ENCODE data around the gene SFTA2.

The SFTA2 gene

DNA sequence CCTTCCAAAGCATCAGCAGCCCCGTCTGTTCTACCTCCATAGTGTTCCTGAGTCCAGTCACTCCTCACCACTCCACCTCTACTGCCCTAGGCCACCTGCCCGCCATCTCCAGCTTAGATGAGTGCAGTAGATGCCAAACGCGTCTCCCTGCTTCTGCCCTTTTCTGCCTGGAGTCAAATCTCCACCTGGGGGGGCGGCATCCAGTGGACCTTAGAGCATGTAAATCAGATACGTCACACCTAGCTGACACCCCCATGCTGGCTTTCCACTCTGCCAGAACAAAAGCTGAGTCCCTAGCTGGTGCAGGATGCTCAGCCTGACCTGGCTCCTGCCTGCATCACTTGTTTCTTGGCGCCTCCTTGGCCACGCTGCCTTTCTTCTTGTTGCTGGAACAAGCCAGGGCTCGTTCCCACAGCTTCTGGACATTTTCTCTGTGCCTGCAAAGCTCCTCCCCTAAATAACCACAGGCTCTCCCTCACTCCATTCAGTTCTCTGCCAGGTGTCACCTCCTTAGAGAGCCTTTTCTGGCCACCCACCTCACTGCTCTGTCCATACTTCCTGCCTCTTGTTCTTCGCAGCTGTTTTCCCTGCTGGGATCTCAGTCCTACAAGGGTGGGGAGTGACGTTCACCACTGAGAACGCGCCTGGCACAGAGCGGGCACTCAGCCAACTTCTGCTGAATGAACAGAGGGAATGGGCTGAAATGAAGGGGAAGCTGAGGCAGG lies 41.9 kb downstream of the SFTA2 start:
- no peak for DNase-seq

DNA sequence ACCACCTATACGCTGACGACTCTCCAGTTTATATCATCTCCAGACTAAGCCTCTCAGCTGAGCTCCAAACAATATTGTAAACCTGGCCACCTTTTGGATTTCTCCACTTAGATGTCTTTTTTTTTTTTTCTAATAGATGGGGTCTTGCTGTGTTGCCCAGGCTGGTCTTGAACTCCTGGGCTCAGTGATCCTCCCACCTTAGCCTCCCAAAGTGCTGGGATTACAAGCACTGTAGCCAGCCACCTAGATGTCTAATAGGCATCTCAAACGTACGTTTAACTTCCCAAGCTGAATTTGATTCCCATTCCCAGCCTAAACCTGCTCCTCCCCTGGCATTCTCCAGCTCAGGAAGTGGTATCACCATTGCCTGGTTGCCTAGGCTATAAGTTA lies 42.5 kb downstream of the SFTA2 start:
- no peak for DNase-seq

DNA sequence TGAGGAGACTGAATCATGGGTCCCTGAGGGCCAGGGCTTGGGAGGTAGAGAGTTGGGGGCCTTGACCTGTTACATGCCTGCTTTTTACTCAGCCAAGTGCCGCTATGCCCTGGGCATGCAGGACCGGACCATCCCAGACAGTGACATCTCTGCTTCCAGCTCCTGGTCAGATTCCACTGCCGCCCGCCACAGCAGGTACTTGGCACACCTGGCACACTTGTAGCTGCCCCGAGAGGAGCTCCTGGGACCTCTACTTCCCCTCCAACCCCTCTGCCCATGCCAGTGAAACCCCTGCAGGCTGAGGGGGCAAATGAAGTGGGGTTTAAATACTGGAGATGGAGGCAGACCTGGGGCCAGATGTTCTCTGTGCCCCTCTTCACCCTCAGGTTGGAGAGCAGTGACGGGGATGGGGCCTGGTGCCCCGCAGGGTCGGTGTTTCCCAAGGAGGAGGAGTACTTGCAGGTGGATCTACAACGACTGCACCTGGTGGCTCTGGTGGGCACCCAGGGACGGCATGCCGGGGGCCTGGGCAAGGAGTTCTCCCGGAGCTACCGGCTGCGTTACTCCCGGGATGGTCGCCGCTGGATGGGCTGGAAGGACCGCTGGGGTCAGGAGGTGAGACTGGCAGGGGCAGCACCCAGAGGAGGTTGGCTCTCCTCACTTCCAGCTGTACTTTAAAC lies 43.0 kb downstream of the SFTA2 start:
- no peak for DNase-seq

DNA sequence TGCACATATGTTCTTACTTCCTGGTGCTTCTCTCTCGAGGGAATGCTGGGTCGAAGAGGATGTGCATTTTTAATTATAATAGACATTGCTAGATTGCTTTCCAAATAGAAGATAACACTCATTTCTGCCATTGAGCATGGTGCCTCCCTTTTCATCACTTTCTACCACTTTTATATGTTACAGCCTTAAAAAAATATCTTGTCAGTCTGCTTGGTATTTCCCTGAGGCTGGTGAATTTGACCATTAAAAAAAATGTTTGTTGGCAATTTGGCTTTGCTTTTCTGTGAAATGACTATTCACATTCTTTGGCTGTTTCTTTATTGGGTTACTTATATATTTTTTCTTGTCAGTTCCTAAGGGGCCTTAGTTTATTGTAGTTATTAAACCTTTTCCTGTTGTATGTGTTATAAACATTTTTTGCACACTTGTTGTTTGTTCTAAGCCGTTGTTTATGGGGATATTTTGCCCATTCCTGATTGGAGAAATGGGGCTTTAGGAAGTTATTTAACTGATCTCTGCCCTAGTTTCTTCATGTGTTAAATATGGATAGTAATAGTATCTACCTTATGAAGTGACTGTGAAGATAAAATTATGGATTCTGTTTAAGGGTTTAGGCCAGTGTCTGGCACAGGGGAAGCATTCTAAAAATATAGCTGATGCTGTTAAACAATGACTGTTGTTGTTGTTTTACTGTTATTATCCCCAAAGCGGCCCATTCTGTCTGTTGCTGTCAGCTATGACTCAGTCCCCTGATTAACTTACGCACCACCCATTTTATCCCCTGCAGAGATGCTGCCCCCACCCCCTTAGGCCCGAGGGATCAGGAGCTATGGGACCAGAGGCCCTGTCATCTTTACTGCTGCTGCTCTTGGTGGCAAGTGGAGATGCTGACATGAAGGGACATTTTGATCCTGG lies 43.8 kb downstream of the SFTA2 start:
- DNase-seq: no peak

DNA sequence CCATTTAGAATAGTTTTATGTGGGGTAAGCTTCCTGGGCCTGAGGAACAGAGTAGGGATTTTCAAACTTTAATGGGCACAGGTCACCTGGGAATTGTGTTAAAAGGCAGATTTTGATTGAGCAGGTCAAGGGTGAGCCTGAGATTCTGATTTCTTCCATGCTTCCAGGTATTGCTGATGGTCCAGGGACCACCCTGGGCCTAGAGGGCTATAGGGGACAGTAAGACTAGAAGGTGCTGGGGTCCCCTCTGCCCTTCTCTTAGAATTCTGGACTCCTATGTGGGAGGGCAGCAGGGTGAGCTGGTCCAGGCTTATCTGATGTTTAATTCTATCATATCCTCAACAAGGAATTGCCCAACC lies 45.1 kb downstream of the SFTA2 start:
- no peak for DNase-seq

DNA sequence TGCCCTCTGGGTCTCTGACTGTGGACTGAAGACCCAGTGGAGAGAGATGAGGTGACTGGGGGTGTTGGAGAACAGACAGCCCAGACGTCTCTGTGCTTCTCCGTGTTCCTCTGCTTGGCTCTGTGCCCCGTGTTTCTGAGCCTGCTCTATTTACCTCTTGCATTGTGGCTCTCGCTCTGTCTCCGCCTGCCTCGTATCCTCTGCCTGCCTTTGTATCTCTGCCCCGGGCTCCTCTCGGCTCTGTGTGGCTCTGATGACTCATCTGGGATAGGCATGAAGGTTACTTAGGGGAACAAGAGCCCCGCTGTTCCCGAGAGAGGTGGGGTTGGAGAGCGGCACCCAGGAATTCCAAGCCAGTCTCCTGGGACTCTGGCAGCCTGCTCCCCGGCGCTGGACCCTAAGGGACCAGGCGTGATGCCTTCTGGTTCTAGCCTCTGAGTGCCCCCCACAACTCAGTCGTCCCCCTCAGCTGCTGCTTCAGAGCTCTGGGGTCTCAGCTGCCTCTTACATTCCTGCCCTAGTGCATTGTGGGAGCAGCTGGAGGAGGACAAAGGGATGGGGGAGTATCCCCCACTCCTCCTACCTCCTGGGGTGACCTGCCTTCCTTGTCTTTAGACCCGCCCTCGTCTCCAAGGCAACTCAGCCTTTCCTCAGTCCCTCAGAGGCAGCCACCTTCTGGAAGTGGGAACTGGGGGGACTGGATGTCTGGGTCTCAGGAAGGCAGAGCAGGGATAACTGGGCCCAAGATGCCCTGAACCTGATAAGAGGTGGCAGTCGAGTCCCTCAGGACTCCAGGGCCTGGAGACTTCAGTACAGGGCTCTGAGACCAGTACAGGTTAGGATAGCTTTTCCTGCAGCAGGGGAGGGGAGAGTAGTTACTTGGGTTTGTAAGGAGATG lies 45.7 kb downstream of the SFTA2 start:
- no peak for DNase-seq

DNA sequence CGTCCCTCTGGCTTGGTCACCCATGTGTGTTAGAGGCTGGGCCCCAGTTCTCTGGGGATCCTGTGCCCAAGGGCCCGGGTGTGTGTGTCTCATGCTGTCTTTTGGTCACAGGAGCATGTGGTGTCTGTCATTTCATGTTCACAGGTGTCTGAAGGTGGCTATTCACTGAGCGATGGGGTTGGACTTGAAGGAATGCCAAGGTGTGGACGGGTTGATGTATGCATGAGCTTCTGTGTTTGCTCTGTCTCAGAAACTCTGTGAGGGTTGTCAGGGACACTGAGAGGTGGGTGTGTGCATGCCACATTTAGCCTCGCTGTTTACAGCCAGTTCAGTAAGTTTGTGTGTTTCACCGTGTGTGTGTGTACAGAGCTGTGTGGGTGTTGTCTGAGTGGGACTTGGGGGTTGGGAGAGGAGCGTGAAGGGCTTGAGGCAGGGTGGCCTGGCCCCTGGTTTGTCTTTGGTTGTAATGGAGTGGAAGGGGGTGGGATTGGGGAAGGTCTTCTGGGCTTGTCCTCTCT lies 46.4 kb downstream of the SFTA2 start:
- DNase-seq: no peak

DNA sequence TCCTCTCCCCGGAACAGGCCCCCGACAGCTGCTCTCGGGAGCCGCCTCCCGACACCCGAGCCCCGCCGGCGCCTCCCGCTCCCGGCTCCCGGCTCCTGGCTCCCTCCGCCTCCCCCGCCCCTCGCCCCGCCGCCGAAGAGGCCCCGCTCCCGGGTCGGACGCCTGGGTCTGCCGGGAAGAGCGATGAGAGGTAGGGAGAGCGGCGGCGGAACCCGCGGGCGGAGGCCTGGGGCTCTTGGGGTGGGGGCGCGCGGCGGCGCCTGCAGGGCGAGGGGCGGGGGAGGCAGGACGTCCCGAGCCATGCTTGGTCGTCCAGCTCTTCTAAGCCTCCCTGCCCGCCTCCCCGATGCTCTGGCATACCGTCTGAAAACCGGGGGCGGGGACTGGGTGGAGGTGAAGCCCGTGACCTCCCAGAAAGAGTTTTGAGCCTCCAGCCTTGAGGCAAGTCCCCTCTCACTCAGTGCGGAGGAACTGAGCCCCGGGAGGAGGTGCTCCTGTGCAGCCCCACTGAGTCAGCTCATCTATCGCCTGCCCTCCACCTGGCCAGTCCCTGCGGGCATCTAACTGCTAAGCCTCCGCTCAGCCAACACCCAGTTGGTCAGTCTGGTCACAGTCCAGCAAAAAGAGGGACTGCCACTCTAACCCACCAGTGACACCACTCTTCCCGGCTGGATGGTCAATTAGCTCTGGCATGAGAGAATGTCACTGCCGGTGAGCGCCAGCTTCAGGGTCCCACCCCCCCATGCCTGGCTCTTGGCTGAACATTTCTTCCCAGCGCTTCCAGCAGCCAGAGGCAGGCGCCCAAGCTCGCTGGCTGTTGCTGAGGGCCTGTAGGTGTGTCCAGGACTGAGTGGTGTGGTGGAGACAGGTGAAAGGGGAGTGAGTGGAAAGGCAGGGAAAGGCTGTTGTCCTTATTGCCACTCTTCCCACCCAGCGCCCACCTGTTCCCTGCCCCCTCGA lies 47.2 kb downstream of the SFTA2 start:
- peak in 1 of 2 experiments; percentile 33 for DNase-seq

DNA sequence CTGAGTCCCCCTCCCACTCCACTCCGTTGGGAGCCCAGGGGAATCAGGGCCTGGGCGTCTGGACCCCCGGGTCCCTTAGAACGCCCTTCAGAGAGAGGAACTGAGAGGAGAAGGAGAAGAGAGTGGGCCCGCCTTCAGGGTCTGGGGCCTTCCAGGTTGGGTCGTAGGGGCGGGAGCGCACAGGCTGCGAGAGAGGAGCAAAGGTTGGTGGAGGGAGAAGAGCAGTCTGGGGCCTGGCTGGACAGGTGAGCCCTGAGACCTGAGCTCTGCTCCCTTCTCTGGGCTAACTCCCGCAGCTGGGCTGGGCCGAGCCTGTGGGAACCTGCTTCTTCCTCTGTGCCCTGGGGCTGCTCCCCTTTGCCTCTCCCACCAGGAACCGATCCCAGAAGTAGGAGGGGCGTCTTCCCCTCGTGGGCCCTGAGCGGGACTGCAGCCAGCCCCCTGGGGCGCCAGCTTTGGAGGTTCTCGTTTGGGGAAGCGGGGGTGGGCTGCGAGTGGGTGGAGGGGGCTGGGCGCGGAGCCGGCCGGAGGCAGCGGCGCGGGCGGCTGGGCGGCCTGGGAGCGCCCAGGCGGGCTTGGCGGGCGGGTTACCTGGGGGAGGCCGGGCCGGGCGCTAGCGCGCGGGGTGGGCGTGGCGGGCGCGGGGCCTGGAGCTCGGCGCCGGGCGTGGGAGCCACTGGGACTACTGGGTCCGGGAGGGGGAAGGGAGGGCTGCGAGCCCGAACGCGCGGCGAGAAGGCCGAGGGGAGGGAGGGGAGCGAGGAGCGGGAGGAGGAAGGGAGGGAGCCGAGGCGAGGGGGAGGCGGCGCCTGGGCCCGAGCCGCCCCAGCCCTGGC lies 48.1 kb downstream of the SFTA2 start, which contains the start of gene DDR1:
DDR1 (plus strand) TSS at position 835 of the 836 bp plus-strand sequence. CDS start 4,211 bp downstream, outside the sequence.
- peak in 1 of 2 experiments; percentile 20 for DNase-seq

DNA sequence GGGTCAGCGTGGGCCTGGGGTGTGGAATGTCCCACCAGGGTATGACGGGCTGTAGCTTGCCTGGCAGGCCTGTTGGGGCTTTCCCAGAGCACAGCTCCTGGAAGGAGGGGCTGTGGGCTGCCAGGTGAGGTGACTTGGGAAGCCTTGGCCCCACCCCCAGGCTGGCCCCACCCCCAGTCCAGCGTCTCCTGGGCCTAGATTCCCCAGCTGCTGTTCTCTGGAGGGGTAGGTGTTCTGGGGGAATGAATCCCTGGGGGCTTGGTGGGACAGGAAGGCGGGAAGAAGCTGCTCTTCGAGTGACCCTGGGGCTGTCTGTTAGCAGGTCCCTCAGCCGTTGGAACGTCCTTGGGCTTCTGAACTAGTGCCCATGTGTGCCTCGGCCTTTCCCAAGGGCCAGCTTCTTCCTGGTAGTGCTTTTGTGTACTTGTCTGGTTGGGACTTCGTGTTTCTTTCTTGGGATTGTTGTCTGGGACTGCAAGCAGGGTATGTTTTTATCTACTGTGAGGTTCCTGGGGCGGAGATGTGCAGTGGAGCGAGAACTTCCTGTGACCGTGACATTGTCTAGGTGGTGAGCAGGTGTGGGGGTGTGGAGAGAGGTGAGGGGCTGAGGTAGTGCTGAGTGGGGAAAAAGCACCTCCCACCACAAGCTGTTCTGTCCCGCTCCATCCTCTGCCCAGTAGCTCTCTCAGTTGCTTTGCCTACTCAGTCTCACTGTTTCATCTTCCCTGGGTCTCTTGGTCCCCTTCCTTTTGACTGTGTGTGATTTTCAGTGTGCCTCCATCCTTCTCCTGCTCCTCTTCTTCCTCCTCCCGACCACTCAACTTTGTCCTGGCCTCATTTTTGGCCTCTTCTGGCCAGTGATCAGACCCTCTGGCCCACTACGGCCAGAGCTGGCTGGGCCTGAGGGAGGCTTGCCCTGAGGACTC lies 48.9 kb downstream of the SFTA2 start:
- no peak for DNase-seq

DNA sequence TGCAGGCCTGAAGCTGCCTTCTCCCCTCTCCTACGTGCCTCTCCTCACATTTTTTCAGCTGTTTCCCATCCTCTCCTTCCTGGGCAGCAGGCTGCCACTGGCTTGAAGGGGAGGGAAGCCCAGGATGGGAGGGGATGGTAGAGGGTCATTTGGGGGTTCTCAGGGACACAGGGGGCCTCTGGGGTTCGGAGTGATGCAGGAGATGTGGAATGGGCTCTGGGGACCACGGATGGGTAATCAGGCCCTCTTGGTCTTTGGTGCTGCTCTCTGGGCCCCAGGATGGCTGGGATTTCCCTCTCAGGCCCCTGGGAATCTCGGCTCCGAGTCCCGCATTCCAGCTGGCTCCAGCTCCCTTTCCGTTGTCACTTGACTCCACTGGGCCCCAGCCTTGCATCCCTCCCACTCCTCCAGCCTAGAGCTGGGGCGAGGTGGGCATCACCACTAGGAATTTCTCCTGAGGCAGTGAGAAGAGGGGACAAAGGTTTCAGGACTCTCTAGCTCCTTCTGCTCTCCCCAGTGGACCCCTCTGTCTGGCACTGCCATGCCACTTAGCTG lies 49.7 kb downstream of the SFTA2 start:
- no peak for DNase-seq

DNA sequence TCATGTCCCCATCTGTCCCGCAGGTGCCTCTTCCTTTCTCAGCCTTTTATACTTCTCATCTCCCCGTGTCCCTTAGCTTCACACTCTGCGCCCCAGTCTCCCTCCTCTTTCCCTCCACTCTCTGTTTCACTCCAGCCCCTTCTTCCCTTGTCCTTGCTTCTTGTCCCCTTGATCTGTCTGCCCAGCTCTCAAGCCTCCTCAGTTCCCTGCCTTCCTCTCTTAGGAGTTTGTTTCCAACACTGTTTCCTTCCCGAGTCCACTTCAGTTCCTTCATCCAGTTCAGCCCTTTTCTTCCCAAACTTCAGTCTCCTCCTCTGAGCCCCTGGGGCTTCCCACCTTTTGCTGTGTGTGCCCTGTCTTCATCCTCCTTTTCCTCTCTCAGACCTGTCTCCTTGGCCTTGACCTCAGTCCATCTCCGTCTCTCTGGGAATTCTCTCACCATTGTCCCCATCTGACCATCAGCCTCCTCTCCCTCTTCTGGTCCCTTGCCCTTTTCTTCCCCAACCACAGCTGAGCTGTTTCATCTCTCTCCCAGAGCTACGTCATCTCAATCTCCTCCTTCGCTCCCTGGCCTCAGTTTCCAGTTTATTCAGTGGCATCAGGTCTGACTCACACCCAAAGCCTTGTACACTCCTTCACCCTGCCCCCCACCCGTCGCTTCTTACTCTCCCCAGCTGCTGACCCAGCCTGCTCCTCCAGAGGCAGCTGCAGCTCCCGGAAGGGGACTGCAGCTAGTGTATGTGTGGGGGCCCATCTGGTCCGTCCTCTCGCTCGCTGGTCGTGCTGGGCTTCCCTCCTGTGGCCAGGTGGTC lies 50.4 kb downstream of the SFTA2 start:
- no peak for DNase-seq

All from NCI-H1930 (cell line).